Measurements from ENCODE around the gene PRKCA.

Gene PRKCA

GRCh38 chr17:66518108-66518507 lies 215.7 kb downstream of the PRKCA start:
- DNase-seq, result no peak
- Histone ChIP-seq H3K9me3 (ENCODE audit: control insufficient read depth, low read length) (no peaks in the 10 kb centered on the region), H3K27me3 (replicated peaks; ENCODE audit: control insufficient read depth, insufficient read depth, low read length, poor library complexity, severe bottlenecking) (no peaks in the 10 kb centered on the region), H3K27ac (ENCODE audit: insufficient read depth, low read length, poor library complexity, severe bottlenecking) (no peak overlapping the region), H3K4me3 (ENCODE audit: insufficient read depth, low read depth, low read length, poor library complexity, severe bottlenecking) (no peak overlapping the region), H3K36me3 (ENCODE audit: control insufficient read depth, insufficient read depth, low read length) (peaks cover 3% of the 10 kb centered on the region), H3K4me1 (ENCODE audit: control insufficient read depth, insufficient read depth, low read length, poor library complexity, severe bottlenecking) (no peaks in the 10 kb centered on the region)

- no peaks in the 10 kb centered on the region for H3K4me1 ChIP-seq (ENCODE audit: control insufficient read depth, insufficient read depth, low read length, poor library complexity, severe bottlenecking)
- H3K4me3 ChIP-seq (ENCODE audit: insufficient read depth, low read depth, low read length, poor library complexity, severe bottlenecking), result no peak overlapping the region
- H3K27me3 ChIP-seq (replicated peaks; ENCODE audit: control insufficient read depth, insufficient read depth, low read length, poor library complexity, severe bottlenecking), result no peaks in the 10 kb centered on the region
- no peak overlapping the region for H3K27ac ChIP-seq (ENCODE audit: insufficient read depth, low read length, poor library complexity, severe bottlenecking)
- peaks cover 3% of the 10 kb centered on the region for H3K36me3 ChIP-seq (ENCODE audit: control insufficient read depth, insufficient read depth, low read length)
- H3K9me3 ChIP-seq (ENCODE audit: control insufficient read depth, low read length), result no peaks in the 10 kb centered on the region
- no peak for DNase-seq
Measured at GRCh38 chr17:66518677-66519076, 216.3 kb downstream of the PRKCA start.

GRCh38 chr17:66519154-66519553 lies 216.7 kb downstream of the PRKCA start:
- Histone ChIP-seq H3K9me3 (ENCODE audit: control insufficient read depth, low read length) (no peaks in the 10 kb centered on the region), H3K27me3 (replicated peaks; ENCODE audit: control insufficient read depth, insufficient read depth, low read length, poor library complexity, severe bottlenecking) (no peaks in the 10 kb centered on the region), H3K27ac (ENCODE audit: insufficient read depth, low read length, poor library complexity, severe bottlenecking) (no peak overlapping the region), H3K4me1 (ENCODE audit: control insufficient read depth, insufficient read depth, low read length, poor library complexity, severe bottlenecking) (no peaks in the 10 kb centered on the region), H3K4me3 (ENCODE audit: insufficient read depth, low read depth, low read length, poor library complexity, severe bottlenecking) (no peak overlapping the region), H3K36me3 (ENCODE audit: control insufficient read depth, insufficient read depth, low read length) (peaks cover 1% of the 10 kb centered on the region)
- DNase-seq, result no peak

- Histone ChIP-seq H3K4me3 (ENCODE audit: insufficient read depth, low read depth, low read length, poor library complexity, severe bottlenecking) (no peak overlapping the region), H3K27me3 (replicated peaks; ENCODE audit: control insufficient read depth, insufficient read depth, low read length, poor library complexity, severe bottlenecking) (no peaks in the 10 kb centered on the region), H3K9me3 (ENCODE audit: control insufficient read depth, low read length) (no peaks in the 10 kb centered on the region), H3K27ac (ENCODE audit: insufficient read depth, low read length, poor library complexity, severe bottlenecking) (no peak overlapping the region), H3K36me3 (ENCODE audit: control insufficient read depth, insufficient read depth, low read length) (no peaks in the 10 kb centered on the region), H3K4me1 (ENCODE audit: control insufficient read depth, insufficient read depth, low read length, poor library complexity, severe bottlenecking) (no peaks in the 10 kb centered on the region)
- no peak for DNase-seq
Measured at GRCh38 chr17:66520999-66521398, 218.6 kb downstream of the PRKCA start.

GRCh38 chr17:66522591-66523272 lies 220.3 kb downstream of the PRKCA start:
- Histone ChIP-seq H3K36me3 (ENCODE audit: control insufficient read depth, insufficient read depth, low read length) (no peaks in the 10 kb centered on the region), H3K4me1 (ENCODE audit: control insufficient read depth, insufficient read depth, low read length, poor library complexity, severe bottlenecking) (peaks cover 6% of the 10 kb centered on the region), H3K27ac (ENCODE audit: insufficient read depth, low read length, poor library complexity, severe bottlenecking) (no peak overlapping the region), H3K27me3 (replicated peaks; ENCODE audit: control insufficient read depth, insufficient read depth, low read length, poor library complexity, severe bottlenecking) (no peaks in the 10 kb centered on the region), H3K9me3 (ENCODE audit: control insufficient read depth, low read length) (no peaks in the 10 kb centered on the region), H3K4me3 (ENCODE audit: insufficient read depth, low read depth, low read length, poor library complexity, severe bottlenecking) (no peak overlapping the region)
- no peak for DNase-seq

- Histone ChIP-seq H3K4me3 (ENCODE audit: insufficient read depth, low read depth, low read length, poor library complexity, severe bottlenecking) (no peak overlapping the region), H3K4me1 (ENCODE audit: control insufficient read depth, insufficient read depth, low read length, poor library complexity, severe bottlenecking) (peaks cover 6% of the 10 kb centered on the region), H3K27me3 (replicated peaks; ENCODE audit: control insufficient read depth, insufficient read depth, low read length, poor library complexity, severe bottlenecking) (no peaks in the 10 kb centered on the region), H3K27ac (ENCODE audit: insufficient read depth, low read length, poor library complexity, severe bottlenecking) (no peak overlapping the region), H3K36me3 (ENCODE audit: control insufficient read depth, insufficient read depth, low read length) (no peaks in the 10 kb centered on the region), H3K9me3 (ENCODE audit: control insufficient read depth, low read length) (no peaks in the 10 kb centered on the region)
- no peak for DNase-seq
Measured at GRCh38 chr17:66523378-66524200, 221.2 kb downstream of the PRKCA start.

- Histone ChIP-seq H3K36me3 (ENCODE audit: control insufficient read depth, insufficient read depth, low read length) (no peaks in the 10 kb centered on the region), H3K9me3 (ENCODE audit: control insufficient read depth, low read length) (no peaks in the 10 kb centered on the region), H3K27ac (ENCODE audit: insufficient read depth, low read length, poor library complexity, severe bottlenecking) (no peak overlapping the region), H3K4me1 (ENCODE audit: control insufficient read depth, insufficient read depth, low read length, poor library complexity, severe bottlenecking) (peaks cover 6% of the 10 kb centered on the region), H3K4me3 (ENCODE audit: insufficient read depth, low read depth, low read length, poor library complexity, severe bottlenecking) (no peak overlapping the region), H3K27me3 (replicated peaks; ENCODE audit: control insufficient read depth, insufficient read depth, low read length, poor library complexity, severe bottlenecking) (no peaks in the 10 kb centered on the region)
- no peak for DNase-seq
Measured at GRCh38 chr17:66524877-66525276, 222.5 kb downstream of the PRKCA start.

GRCh38 chr17:66525338-66525737 lies 222.9 kb downstream of the PRKCA start:
- H3K36me3 ChIP-seq (ENCODE audit: control insufficient read depth, insufficient read depth, low read length), result no peaks in the 10 kb centered on the region
- H3K9me3 ChIP-seq (ENCODE audit: control insufficient read depth, low read length), result no peaks in the 10 kb centered on the region
- H3K27ac ChIP-seq (ENCODE audit: insufficient read depth, low read length, poor library complexity, severe bottlenecking), result no peak overlapping the region
- no peak overlapping the region for H3K4me3 ChIP-seq (ENCODE audit: insufficient read depth, low read depth, low read length, poor library complexity, severe bottlenecking)
- peaks cover 6% of the 10 kb centered on the region for H3K4me1 ChIP-seq (ENCODE audit: control insufficient read depth, insufficient read depth, low read length, poor library complexity, severe bottlenecking)
- no peaks in the 10 kb centered on the region for H3K27me3 ChIP-seq (replicated peaks; ENCODE audit: control insufficient read depth, insufficient read depth, low read length, poor library complexity, severe bottlenecking)
- DNase-seq, result no peak

GRCh38 chr17:66526827-66527226 lies 224.4 kb downstream of the PRKCA start:
- no peak for DNase-seq
- no peaks in the 10 kb centered on the region for H3K36me3 ChIP-seq (ENCODE audit: control insufficient read depth, insufficient read depth, low read length)

GRCh38 chr17:66527335-66527734 lies 224.9 kb downstream of the PRKCA start:
- Histone ChIP-seq H3K4me1 (ENCODE audit: control insufficient read depth, insufficient read depth, low read length, poor library complexity, severe bottlenecking) (peaks cover 6% of the 10 kb centered on the region), H3K4me3 (ENCODE audit: insufficient read depth, low read depth, low read length, poor library complexity, severe bottlenecking) (no peak overlapping the region), H3K9me3 (ENCODE audit: control insufficient read depth, low read length) (no peaks in the 10 kb centered on the region), H3K36me3 (ENCODE audit: control insufficient read depth, insufficient read depth, low read length) (no peaks in the 10 kb centered on the region), H3K27me3 (replicated peaks; ENCODE audit: control insufficient read depth, insufficient read depth, low read length, poor library complexity, severe bottlenecking) (no peaks in the 10 kb centered on the region), H3K27ac (ENCODE audit: insufficient read depth, low read length, poor library complexity, severe bottlenecking) (no peak overlapping the region)
- DNase-seq, result no peak

More at GRCh38 chr17:66526827-66527226, 224.4 kb downstream of the PRKCA start:
- H3K4me3 ChIP-seq (ENCODE audit: insufficient read depth, low read depth, low read length, poor library complexity, severe bottlenecking), result no peak overlapping the region
- H3K27me3 ChIP-seq (replicated peaks; ENCODE audit: control insufficient read depth, insufficient read depth, low read length, poor library complexity, severe bottlenecking), result no peaks in the 10 kb centered on the region
- H3K9me3 ChIP-seq (ENCODE audit: control insufficient read depth, low read length), result no peaks in the 10 kb centered on the region
- H3K4me1 ChIP-seq (ENCODE audit: control insufficient read depth, insufficient read depth, low read length, poor library complexity, severe bottlenecking), result peaks cover 6% of the 10 kb centered on the region
- no peak overlapping the region for H3K27ac ChIP-seq (ENCODE audit: insufficient read depth, low read length, poor library complexity, severe bottlenecking)
